Transverse colon (tissue), 4 donors: ENCODE results near the gene SYNJ2. TPM values are rescaled to one million over a fixed set of nuclear protein-coding genes. Genes with fewer than 3 reads are reported as not detected.

ENCODE experiments used
- DNase-seq: peaks from one replicate; pipeline ENCODE4 v3.0.0-alpha.2; 2019
- H3K27ac ChIP-seq, 4 donors: fragments of 200-600 bp; sonication (generic); 2 replicates each; pipeline ENCODE4 v1.5.1; 2016 to 2018; ENCODE audit warnings: inconsistent platforms in 4 of 4
- H3K27me3 ChIP-seq: fragments of 200-600 bp; sonication (generic); 2 replicates; pipeline ENCODE4 v1.5.1; 2017; ENCODE audit warnings: inconsistent platforms
- H3K36me3 ChIP-seq, 4 donors: fragments of 200-600 bp; sonication (generic); 2 replicates each; pipeline ENCODE4 v1.5.1; 2017 to 2019; ENCODE audit warnings: inconsistent platforms in 4 of 4
- H3K4me1 ChIP-seq, 4 donors: fragments of 200-600 bp; sonication (generic); 2 replicates each; pipeline ENCODE4 v1.5.1; 2017 to 2020; ENCODE audit warnings: inconsistent platforms in 4 of 4
- H3K4me3 ChIP-seq, 4 donors: fragments of 200-600 bp; sonication (generic); 1 replicate in 1 of 4; 2 replicates in 3 of 4; pipeline versions ENCODE4 v1.5.1 to v1.6.1; 2017 to 2019; ENCODE audit warnings: inconsistent platforms in 4 of 4
- H3K9me3 ChIP-seq, 2 donors: fragments of 200-600 bp; sonication (generic); 2 replicates each; pipeline ENCODE4 v1.5.1; 2017 to 2019; ENCODE audit warnings: inconsistent platforms in 2 of 2
- EP300 ChIP-seq: sonication (generic); formaldehyde crosslinking; IDR thresholded peaks from one replicate; pipeline ENCODE4 v1.6.1; 2017; ENCODE audit warnings: antibody characterized with exemption, low read depth
- POLR2A ChIP-seq: fragments of 450-650 bp; IDR thresholded peaks from one replicate; pipeline ENCODE4 v1.6.1; 2016; ENCODE audit warnings: antibody characterized with exemption, mild to moderate bottlenecking, moderate library complexity
- POLR2AphosphoS5 ChIP-seq, 3 donors: sonication (generic); formaldehyde crosslinking; IDR thresholded peaks; one replicate each; pipeline ENCODE4 v1.6.1; 2016; ENCODE audit warnings: antibody characterized with exemption in 3 of 3
- WGBS, 2 donors: methylation state at CpG; one replicate each; pipeline ENCODE4 v1.1.5; 2018; ENCODE audit warnings: low coverage in 1 of 2; 5-methylcytosine and 5-hydroxymethylcytosine counted together
- in situ Hi-C, 4 donors: fragments of 200-750 bp; cut with MboI; loops; one replicate each; pipeline versions ENCODE4 v1.15.0 to v1.15.1; 2017; ENCODE audit warnings: low sequenced_read_pairs in 3 of 4, low pct_ligation_motif_present in 1 of 4, low pct_unique_long_range_greater_than_20kb in 1 of 4
- intact Hi-C: fragments of 100-400 bp; cut with DNase I; formaldehyde crosslinking; loops from one replicate; pipeline ENCODE4 v1.15.1; 2023; ENCODE audit warnings: low total_unique reads
- total RNA-seq, 4 donors: library from RNA; depleted of rRNA; stranded (reverse); fragments of >200 nt; gene quantifications; one replicate each; pipeline ENCODE4 v1.1.0, GENCODE V29; 2016
- TF ChIP-seq, protein P1 (sequence below), 5 experiments: fragments of 200-600 bp in 3 of 5; fragments of 450-650 bp in 2 of 5; sonication (generic) in 3 of 5; IDR thresholded peaks; 1 replicate in 2 of 5; 2 replicates in 3 of 5; pipeline ENCODE4 v1.5.1; 2016 to 2017; ENCODE audit warnings: antibody characterized with exemption in 5 of 5, inconsistent platforms in 3 of 5, mild to moderate bottlenecking in 2 of 5, moderate library complexity in 1 of 5

Gene SYNJ2
- total RNA-seq, 4 donors from 2014 or later = 27.8 to 42.6 (median 31.8) TPM

DNA sequence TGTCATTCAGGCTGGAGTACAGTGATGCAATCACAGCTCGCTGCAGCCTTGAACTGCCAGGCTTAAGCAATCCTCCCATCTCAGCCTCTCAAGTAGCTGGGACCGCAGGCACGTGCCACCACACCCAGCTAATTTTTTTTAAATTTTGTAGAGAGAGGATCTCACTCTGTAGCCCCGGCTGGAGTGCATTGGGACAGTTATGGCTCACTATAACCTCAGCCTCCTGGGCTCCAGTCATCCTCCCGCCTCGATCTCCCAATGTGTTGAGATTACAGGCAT, 99.9 kb downstream of the SYNJ2 start:
- H3K4me3 ChIP-seq = no peak overlapping the region
- intact Hi-C loops = no loop called here
- no peak for DNase-seq
- WGBS, 2 donors = 96% methylated on average over 6 of the region's 6 CpGs; no CpG with 5 or more reads in 1 of the 2 donors
- peaks cover 0 to 27% (median 10%) of the 10 kb centered on the region in 4 donors for H3K36me3 ChIP-seq
- H3K4me1 ChIP-seq = no peaks in the 10 kb centered on the region
- H3K9me3 ChIP-seq = no peaks in the 10 kb centered on the region
- no peak for TF ChIP-seq POLR2AphosphoS5 (IDR thresholded peaks at IDR 0.05)
- TF ChIP-seq, protein P1, sequence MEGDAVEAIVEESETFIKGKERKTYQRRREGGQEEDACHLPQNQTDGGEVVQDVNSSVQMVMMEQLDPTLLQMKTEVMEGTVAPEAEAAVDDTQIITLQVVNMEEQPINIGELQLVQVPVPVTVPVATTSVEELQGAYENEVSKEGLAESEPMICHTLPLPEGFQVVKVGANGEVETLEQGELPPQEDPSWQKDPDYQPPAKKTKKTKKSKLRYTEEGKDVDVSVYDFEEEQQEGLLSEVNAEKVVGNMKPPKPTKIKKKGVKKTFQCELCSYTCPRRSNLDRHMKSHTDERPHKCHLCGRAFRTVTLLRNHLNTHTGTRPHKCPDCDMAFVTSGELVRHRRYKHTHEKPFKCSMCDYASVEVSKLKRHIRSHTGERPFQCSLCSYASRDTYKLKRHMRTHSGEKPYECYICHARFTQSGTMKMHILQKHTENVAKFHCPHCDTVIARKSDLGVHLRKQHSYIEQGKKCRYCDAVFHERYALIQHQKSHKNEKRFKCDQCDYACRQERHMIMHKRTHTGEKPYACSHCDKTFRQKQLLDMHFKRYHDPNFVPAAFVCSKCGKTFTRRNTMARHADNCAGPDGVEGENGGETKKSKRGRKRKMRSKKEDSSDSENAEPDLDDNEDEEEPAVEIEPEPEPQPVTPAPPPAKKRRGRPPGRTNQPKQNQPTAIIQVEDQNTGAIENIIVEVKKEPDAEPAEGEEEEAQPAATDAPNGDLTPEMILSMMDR (IDR thresholded peaks at IDR 0.05) = no peak
- TF ChIP-seq POLR2A = no peak
- TF ChIP-seq EP300 = no peak
- in situ Hi-C loops = no loop called here
- H3K27me3 ChIP-seq = no peaks in the 10 kb centered on the region
- no peak overlapping the region for H3K27ac ChIP-seq

DNA sequence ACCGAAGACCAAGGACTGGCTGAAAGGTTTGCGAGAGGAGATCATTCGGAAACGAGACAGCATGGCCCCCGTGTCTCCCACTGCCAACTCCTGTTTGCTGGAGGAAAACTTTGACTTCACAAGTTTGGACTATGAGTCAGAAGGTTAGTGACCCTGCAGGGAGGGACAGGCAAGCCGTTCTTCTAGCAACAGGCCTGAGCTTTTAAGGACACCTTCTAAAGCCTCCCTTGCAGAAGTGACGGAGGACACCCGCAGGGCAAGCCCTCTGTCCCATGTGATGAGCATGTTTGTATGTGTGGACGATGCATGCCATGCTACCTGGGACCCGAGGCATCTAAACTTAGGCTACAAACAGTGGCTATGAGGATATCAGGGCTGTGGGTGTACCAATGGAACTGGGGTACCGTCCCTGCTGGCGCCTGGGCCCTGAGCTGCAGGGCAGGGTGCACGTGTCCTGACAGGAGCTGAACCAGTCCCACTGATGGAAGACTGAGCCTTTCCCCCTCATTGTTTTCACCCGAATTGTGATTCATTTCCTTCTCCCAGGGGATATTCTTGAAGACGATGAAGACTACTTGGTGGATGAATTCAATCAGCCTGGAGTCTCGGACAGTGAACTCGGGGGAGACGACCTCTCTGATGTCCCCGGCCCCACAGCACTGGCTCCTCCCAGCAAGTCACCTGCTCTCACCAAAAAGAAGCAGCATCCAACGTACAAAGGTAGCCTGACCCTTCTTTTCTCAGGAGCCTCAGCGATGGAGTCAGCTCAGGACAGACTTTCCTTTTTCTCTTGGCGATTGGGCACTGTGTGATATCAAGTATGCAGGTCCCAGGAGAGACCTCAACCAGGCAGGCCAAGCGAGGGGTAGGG, 102.0 kb downstream of the SYNJ2 start:
- no peak for DNase-seq
- Histone ChIP-seq H3K27ac (no peak overlapping the region), H3K9me3 (no peaks in the 10 kb centered on the region), H3K4me1 (peaks cover 0 to 4% (median 1%) of the 10 kb centered on the region in 4 donors), H3K36me3 (peaks cover 0 to 20% (median 8%) of the 10 kb centered on the region in 4 donors), H3K27me3 (no peaks in the 10 kb centered on the region), H3K4me3 (no peak overlapping the region)
- 85 to 94% methylated on average over 3 to 23 of the region's 23 CpGs for WGBS, 2 donors
- intact Hi-C loops = no loop called here
- in situ Hi-C loops = no loop called here
- no peak for TF ChIP-seq EP300
- TF ChIP-seq, protein P1 (IDR thresholded peaks at IDR 0.05) = no peak
- TF ChIP-seq POLR2A = no peak
- TF ChIP-seq POLR2AphosphoS5 (IDR thresholded peaks at IDR 0.05) = no peak

DNA sequence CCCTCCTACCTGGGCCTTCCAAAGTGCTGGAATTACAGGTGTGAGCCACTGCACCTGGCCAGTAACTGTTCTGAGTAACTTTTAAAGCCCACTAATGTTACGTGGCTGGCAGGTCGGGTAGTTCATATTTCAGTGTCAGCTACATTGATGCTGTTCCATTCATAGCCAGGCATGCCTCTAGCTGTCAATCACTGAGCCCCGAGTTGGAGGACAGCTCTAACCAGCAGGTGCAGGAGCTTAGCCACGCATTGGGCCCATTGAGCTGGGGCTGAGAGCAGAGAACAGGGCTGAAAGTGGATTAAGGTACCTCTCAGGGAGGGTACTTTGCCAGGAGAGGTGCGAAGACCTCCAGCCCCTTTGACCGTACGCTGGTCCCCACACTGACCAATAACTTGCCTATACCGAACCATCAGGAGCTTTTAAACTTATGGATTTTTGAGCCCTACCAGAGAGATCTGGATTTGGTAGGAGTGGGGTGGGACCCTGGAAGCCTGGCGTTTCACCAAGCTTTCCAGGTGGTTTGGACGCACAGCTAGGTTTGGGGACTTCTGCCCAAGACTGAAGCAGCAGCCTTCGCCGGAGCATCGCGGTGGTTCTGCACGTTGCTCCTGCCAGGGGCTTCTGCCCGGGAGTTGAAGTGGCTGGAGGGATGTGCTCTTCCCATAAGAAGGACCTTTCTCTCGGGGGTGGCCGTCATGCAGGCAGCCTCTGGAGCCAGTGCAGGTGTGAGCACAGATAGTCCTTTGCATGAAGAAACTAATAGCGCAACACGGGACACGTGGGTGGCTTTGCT, 103.8 kb downstream of the SYNJ2 start:
- TF ChIP-seq, protein P1 (IDR thresholded peaks at IDR 0.05) = no peak
- no peak for TF ChIP-seq POLR2AphosphoS5 (IDR thresholded peaks at IDR 0.05)
- TF ChIP-seq EP300 = no peak
- no peak for TF ChIP-seq POLR2A
- Histone ChIP-seq H3K27ac (no peak overlapping the region), H3K36me3 (peaks cover 0 to 20% (median 8%) of the 10 kb centered on the region in 4 donors), H3K9me3 (no peaks in the 10 kb centered on the region), H3K4me1 (peaks cover 0 to 4% (median 1%) of the 10 kb centered on the region in 4 donors), H3K4me3 (no peak overlapping the region), H3K27me3 (no peaks in the 10 kb centered on the region)
- no peak for DNase-seq
- in situ Hi-C loops (no loop called here), intact Hi-C loops (no loop called here)
- WGBS, 2 donors = 86% methylated on average over 21 of the region's 21 CpGs; no CpG with 5 or more reads in 1 of the 2 donors

DNA sequence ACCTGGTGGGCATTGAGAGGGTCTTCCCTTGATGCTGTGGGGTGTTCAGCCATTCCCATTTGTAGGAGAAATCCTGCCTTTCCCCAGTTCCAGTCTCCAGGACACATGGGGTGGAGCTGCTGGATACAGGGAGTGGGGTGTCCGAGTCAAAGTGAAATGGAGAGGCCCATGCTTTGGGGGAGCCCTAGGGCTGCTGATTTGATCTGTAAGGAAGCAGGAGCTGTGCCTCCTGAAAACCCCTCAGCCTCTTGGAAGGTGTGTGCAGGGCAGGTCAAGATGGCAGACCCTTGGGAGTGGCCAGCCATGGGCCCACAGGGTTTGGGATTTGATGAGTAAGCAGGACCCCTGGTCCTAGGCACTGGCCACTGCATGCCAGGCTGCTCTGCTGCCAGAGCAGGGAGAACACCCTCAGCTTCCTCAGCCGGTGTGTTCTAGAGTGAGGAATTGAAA, 104.4 kb downstream of the SYNJ2 start:
- Histone ChIP-seq H3K4me1 (peaks cover 0 to 4% (median 1%) of the 10 kb centered on the region in 4 donors), H3K9me3 (no peaks in the 10 kb centered on the region), H3K4me3 (no peak overlapping the region), H3K27ac (peak overlapping the region in 1 of 4 donors; percentile 48), H3K27me3 (no peaks in the 10 kb centered on the region), H3K36me3 (peaks cover 0 to 20% (median 8%) of the 10 kb centered on the region in 4 donors)
- in situ Hi-C loops (no loop called here), intact Hi-C loops (no loop called here)
- no peak for DNase-seq
- 63 to 100% methylated on average over 1 of the region's 2 CpGs for WGBS, 2 donors
- no peak for TF ChIP-seq POLR2AphosphoS5 (IDR thresholded peaks at IDR 0.05)
- TF ChIP-seq, protein P1 (IDR thresholded peaks at IDR 0.05) = no peak
- no peak for TF ChIP-seq EP300
- no peak for TF ChIP-seq POLR2A
